A549 (cell line): ENCODE measurements around the gene CABP1.

Experiments used
- CBX8 ChIP-seq: fragments of 200-600 bp; sonication (generic); IDR thresholded peaks from 2 replicates; pipeline ENCODE4 v1.6.1; 2016
- CTCF ChIP-seq: fragments of >200 bp; sonication (Bioruptor Twin); formaldehyde crosslinking; IDR thresholded peaks from 3 replicates; pipeline ENCODE4 v1.5.1; 2016
- FOXS1 ChIP-seq: fragments of 250-450 bp; sonication (Bioruptor Pico); IDR thresholded peaks from 2 replicates; pipeline ENCODE4 v1.5.0; 2020; ENCODE audit warnings: mild to moderate bottlenecking, moderate library complexity
- MAZ ChIP-seq: fragments of 150-350 bp; IDR thresholded peaks from 2 replicates; pipeline ENCODE4 v1.6.1; 2014; ENCODE audit warnings: antibody characterized with exemption, low read depth, low read length, borderline replicate concordance
- NR3C1 ChIP-seq: fragments of >200 bp; sonication (Bioruptor Twin); formaldehyde crosslinking; IDR thresholded peaks from 3 replicates; pipeline ENCODE4 v1.6.1; 2017
- PBX3 ChIP-seq: IDR thresholded peaks from 2 replicates; pipeline ENCODE4 v1.6.1; 2012
- POLR2A ChIP-seq: IDR thresholded peaks from 2 replicates; pipeline ENCODE4 v1.6.1; 2012; ENCODE audit warnings: mild to moderate bottlenecking, low read length
- RARB ChIP-seq: fragments of 250-450 bp; sonication (Bioruptor Pico); IDR thresholded peaks from 2 replicates; pipeline ENCODE4 v1.8.0; 2021; ENCODE audit warnings: mild to moderate bottlenecking, moderate library complexity
- TFCP2L1 ChIP-seq: fragments of 250-450 bp; sonication (Bioruptor Pico); IDR thresholded peaks from 2 replicates; pipeline ENCODE4 v1.5.0; 2021; ENCODE audit warnings: mild to moderate bottlenecking
- USF2 ChIP-seq: fragments of 450-650 bp; IDR thresholded peaks from 2 replicates; pipeline ENCODE4 v1.6.1; 2014; ENCODE audit warnings: antibody characterized with exemption
- ZNF302 ChIP-seq: fragments of 250-450 bp; sonication (Bioruptor Pico); IDR thresholded peaks from 2 replicates; pipeline ENCODE4 v1.9.0; 2021; ENCODE audit warnings: inconsistent platforms, mild to moderate bottlenecking, moderate library complexity

- TF ChIP-seq NR3C1 (no peak), POLR2A (no peak), PBX3 (no peak), RARB (CRISPR knock-in tag) (no peak), FOXS1 (CRISPR knock-in tag) (no peak), MAZ (no peak), CTCF (no peak), TFCP2L1 (CRISPR knock-in tag) (no peak), CBX8 (no peak), USF2 (no peak), ZNF302 (no peak)
Observed at GRCh38 chr12:120590741-120591407, 49.6 kb upstream of the CABP1 start.
